ENCODE measurements around the gene ENTHD1. TPM values are rescaled to one million over a fixed set of nuclear protein-coding genes. Genes with fewer than 3 reads are reported as not detected.

The ENTHD1 gene
- total and polyA plus RNA-seq, 2 of the 8 experiments (the other 6 are each of a cell fraction or from before 2014, with no cell fraction given) = not detected

- no peak overlapping the region for H3K23ac ChIP-seq (ENCODE audit: insufficient read length)
- no peak overlapping the region for H3K4ac ChIP-seq (replicated peaks; ENCODE audit: insufficient read length, low read depth, low read length)
- FAIRE-seq (no peak), DNase-seq (ENCODE audit: low read depth in 1 of 2, low spot score in 2 of 2) (no peak)
- H4K8ac ChIP-seq (ENCODE audit: extremely low read depth, insufficient read depth, low read length) = no peak overlapping the region
- H3K79me1 ChIP-seq (ENCODE audit: low read depth, low read length) = no peaks in the 10 kb centered on the region
- no peak overlapping the region for H2BK120ac ChIP-seq (replicated peaks; ENCODE audit: low read depth, low read length)
- 93% methylated on average over 9 of the region's 9 CpGs; no CpG with 5 or more reads in 1 of the 2 experiments for WGBS, 2 experiments (ENCODE audit: extremely low coverage in 1 of 2, insufficient coverage in 1 of 2, insufficient read length in 1 of 2, insufficient replicate concordance in 2 of 2, low coverage in 1 of 2, low lambda C conversion rate in 2 of 2, missing lambda C conversion rate in 1 of 2)
- POLR2A ChIA-PET (ENCODE audit: partially characterized antibody) = no interaction called here
- H3K4me3 ChIP-seq (ENCODE audit: extremely low read depth in 1 of 4, insufficient read depth in 2 of 4, low read depth in 3 of 4, low read length in 4 of 4) = no peak overlapping the region
- no peak overlapping the region for H2BK12ac ChIP-seq (ENCODE audit: low read depth, low read length)
- no peak overlapping the region for H4K5ac ChIP-seq (ENCODE audit: insufficient read length, low read depth, low read length)
- H3K36me3 ChIP-seq (ENCODE audit: control insufficient read depth in 2 of 4, insufficient read depth in 4 of 4, low read length in 3 of 4) = no peaks in the 10 kb centered on the region
- H2BK20ac ChIP-seq (ENCODE audit: low read length) = no peak overlapping the region
- H4K20me1 ChIP-seq (replicated peaks in 1 of 2; ENCODE audit: control insufficient read depth in 1 of 2, insufficient read depth in 2 of 2, low read length in 2 of 2) = no peaks in the 10 kb centered on the region
- H2AK5ac ChIP-seq (ENCODE audit: low read depth, low read length) = no peak overlapping the region
- no peaks in the 10 kb centered on the region for H3K79me2 ChIP-seq (ENCODE audit: control insufficient read depth in 1 of 2, insufficient read depth in 2 of 2, low read length in 2 of 2)
- H3K23me2 ChIP-seq (ENCODE audit: low read depth, low read length) = no peaks in the 10 kb centered on the region
- no peak overlapping the region for H3K56ac ChIP-seq (replicated peaks; ENCODE audit: insufficient read length, low read depth, low read length)
- no peak overlapping the region for H2BK15ac ChIP-seq (ENCODE audit: low read length)
- no peak overlapping the region for H3K9ac ChIP-seq (replicated peaks in 1 of 4; ENCODE audit: extremely low read depth in 1 of 4, low read depth in 3 of 4, low read length in 3 of 4)
- H3K4me1 ChIP-seq (replicated peaks in 1 of 4; ENCODE audit: control insufficient read depth in 3 of 4, insufficient read depth in 4 of 4, low read length in 3 of 4) = peaks cover 0 to 7% (median 1%) of the 10 kb centered on the region in 4 experiments; a peak in 6 of 7 replicates
- no peaks in the 10 kb centered on the region; a peak in 1 of 4 replicates for H3K9me3 ChIP-seq (ENCODE audit: insufficient read depth in 2 of 2, low read depth in 1 of 2, low read length in 1 of 2)
- H3K14ac ChIP-seq (ENCODE audit: insufficient read length) = no peak overlapping the region
- no peak overlapping the region for H4K91ac ChIP-seq (replicated peaks; ENCODE audit: insufficient read length, low read length)
- H3K18ac ChIP-seq (ENCODE audit: extremely low read depth, low read length) = no peak overlapping the region
- H3K4me2 ChIP-seq (ENCODE audit: insufficient read depth in 1 of 2, low read depth in 2 of 2, low read length in 2 of 2) = no peak overlapping the region
- peaks cover 0 to 1% (median 0%) of the 10 kb centered on the region in 4 experiments; a peak in 1 of 7 replicates for H3K27me3 ChIP-seq (replicated peaks in 1 of 4; ENCODE audit: control insufficient read depth in 3 of 4, extremely low read depth in 1 of 4, insufficient read depth in 3 of 4, low read length in 3 of 4)
- H2AFZ ChIP-seq (ENCODE audit: low read length) = 0 out of 2 replicates have a peak overlapping the region, but pooled peaks have one; percentile 14
- H2BK5ac ChIP-seq (ENCODE audit: low read depth, low read length) = no peak overlapping the region
- CTCF ChIA-PET (ENCODE audit: partially characterized antibody) = interaction anchor here (0.9 to 1.5 kb wide), 2 partner anchors 15 to 43 kb away, joined by 4 to 5 read pairs; no protein-coding TSS in a partner anchor
- H3K27ac ChIP-seq (ENCODE audit: low read depth, low read length) = no peak overlapping the region
- TF ChIP-seq MAFK (IDR thresholded peaks at IDR 0.05; ENCODE audit: low read depth, low read length) (no peak), SRF (IDR thresholded peaks at IDR 0.05; ENCODE audit: low read depth, low read length) (no peak), BACH1 (IDR thresholded peaks at IDR 0.05; ENCODE audit: low read length) (no peak), EGR1 (IDR thresholded peaks at IDR 0.05; ENCODE audit: borderline replicate concordance, low read depth, low read length) (no peak), KDM4A (IDR thresholded peaks at IDR 0.05; ENCODE audit: low read depth, low read length, severe bottlenecking) (no peak), TCF12 (IDR thresholded peaks at IDR 0.05; ENCODE audit: low read depth, low read length) (no peak), SIN3A (conservative IDR thresholded peaks at IDR 0.05 in 1 of 2, IDR thresholded peaks at IDR 0.05 in 1 of 2; ENCODE audit: low read depth in 1 of 2, low read length in 2 of 2) (no peak), JUN (IDR thresholded peaks at IDR 0.05; ENCODE audit: low read depth, low read length) (no peak), POLR2AphosphoS5 (IDR thresholded peaks at IDR 0.05; ENCODE audit: low read depth, low read length) (no peak), E2F6 (IDR thresholded peaks at IDR 0.05) (no peak), HDAC6 (IDR thresholded peaks at IDR 0.05; ENCODE audit: low read depth, low read length) (no peak), FOSL1 (IDR thresholded peaks at IDR 0.05; ENCODE audit: insufficient read depth, low read depth, low read length) (no peak)
Observed at GRCh38 chr22:39910876-39911613, 17.5 kb upstream of the ENTHD1 start.

All from H1 (cell line).